ENCODE data around the gene C1QTNF3.
"Not testable (repeated sequence)": the region's sequence is repeated elsewhere in the genome, so short reads cannot be mapped to it uniquely, and the experiment has no call there.

The C1QTNF3 gene

GRCh38 chr5:34047774-34048572 lies 5.0 kb upstream of the C1QTNF3 start:
- DNase-seq: no peak

- no peak for DNase-seq
Measured at GRCh38 chr5:34047143-34047542, 4.1 kb upstream of the C1QTNF3 start.

GRCh38 chr5:34045996-34046395 lies 3.0 kb upstream of the C1QTNF3 start:
- DNase-seq: no peak

GRCh38 chr5:34045023-34045422 lies 2.0 kb upstream of the C1QTNF3 start:
- no peak for DNase-seq

- no peak for DNase-seq
Measured at GRCh38 chr5:34042321-34042720, 692 bp downstream of the C1QTNF3 start.

GRCh38 chr5:34041247-34041972 lies 1.6 kb downstream of the C1QTNF3 start:
- no peak for DNase-seq

- DNase-seq: no peak
Measured at GRCh38 chr5:34040472-34040871, 2.5 kb downstream of the C1QTNF3 start.

- no peak for DNase-seq
Measured at GRCh38 chr5:34039398-34040157, 3.4 kb downstream of the C1QTNF3 start.

GRCh38 chr5:34038838-34039237 lies 4.2 kb downstream of the C1QTNF3 start:
- no peak for DNase-seq

- DNase-seq: no peak
Measured at GRCh38 chr5:34038390-34038789, 4.6 kb downstream of the C1QTNF3 start.

GRCh38 chr5:34037726-34038125 lies 5.3 kb downstream of the C1QTNF3 start:
- no peak for DNase-seq

GRCh38 chr5:34035756-34036155 lies 7.3 kb downstream of the C1QTNF3 start:
- no peak for DNase-seq

- DNase-seq: no peak
Measured at GRCh38 chr5:34034534-34035327, 8.3 kb downstream of the C1QTNF3 start.

- no peak for DNase-seq
Measured at GRCh38 chr5:34031966-34032365, 11.0 kb downstream of the C1QTNF3 start.

- DNase-seq: no peak
Measured at GRCh38 chr5:34031117-34031516, 11.9 kb downstream of the C1QTNF3 start.

GRCh38 chr5:34030585-34030984 lies 12.4 kb downstream of the C1QTNF3 start:
- not testable (repeated sequence) for DNase-seq

- no peak for DNase-seq
Measured at GRCh38 chr5:34030048-34030447, 13.0 kb downstream of the C1QTNF3 start.

- no peak for DNase-seq
Measured at GRCh38 chr5:34028349-34028748, 14.7 kb downstream of the C1QTNF3 start.

GRCh38 chr5:34026089-34026761 lies 16.8 kb downstream of the C1QTNF3 start:
- no peak for DNase-seq

- peak; percentile 68 for DNase-seq
Measured at GRCh38 chr5:34022121-34022705, 20.8 kb downstream of the C1QTNF3 start.

GRCh38 chr5:34021334-34021733 lies 21.7 kb downstream of the C1QTNF3 start:
- DNase-seq: no peak

- DNase-seq: no peak
Measured at GRCh38 chr5:34020726-34021125, 22.3 kb downstream of the C1QTNF3 start.
